Measurements from ENCODE around the gene FUT7. TPM values are rescaled to one million over a fixed set of nuclear protein-coding genes. Genes with fewer than 3 reads are reported as not detected.

FUT7 gene
- total RNA-seq, 1 experiment from 2014 or later = 0.12 TPM

DNA sequence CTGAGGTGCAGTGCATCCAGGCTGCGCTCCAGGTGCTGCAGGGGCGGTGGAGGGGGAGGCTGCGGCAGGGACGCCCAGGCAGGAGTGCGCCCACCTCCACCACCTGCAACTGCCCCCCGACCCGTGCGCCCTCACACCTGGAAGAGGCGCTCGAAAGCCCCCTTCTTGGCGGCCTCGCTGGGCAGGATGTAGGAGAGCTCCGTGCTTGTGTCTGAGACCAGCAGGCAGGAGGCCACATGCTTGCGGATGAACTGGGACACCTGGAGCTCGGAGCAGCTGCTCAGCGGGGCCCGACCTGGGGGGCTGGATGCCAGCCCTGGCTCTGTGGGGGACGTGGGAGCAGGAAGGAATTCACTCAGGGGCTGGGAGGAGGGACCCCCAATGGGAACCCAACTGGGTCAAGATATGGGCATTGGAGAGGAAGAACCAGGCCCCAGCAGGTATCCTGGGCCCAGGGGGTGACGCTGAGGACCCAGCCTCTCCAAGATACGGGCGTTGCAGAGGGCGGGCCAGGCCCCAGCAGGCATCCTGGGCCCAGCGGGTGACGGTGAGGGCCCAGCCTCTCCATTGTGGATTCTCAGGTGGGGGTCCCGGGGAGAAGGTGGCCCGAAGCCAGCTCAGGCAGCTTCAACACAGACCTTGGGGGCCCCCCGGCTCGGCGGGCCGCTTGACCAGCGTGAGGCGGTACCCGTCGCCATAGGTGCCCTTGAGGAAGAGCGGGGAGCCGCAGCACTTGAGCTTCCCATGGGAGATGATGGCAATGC is 16.9 kb downstream of the FUT7 start:
- H3K27me3 Mint-ChIP-seq (ENCODE audit: insufficient read depth, unreplicated experiment) = no peaks in the 10 kb centered on the region
- H3K9me3 Mint-ChIP-seq (ENCODE audit: unreplicated experiment) = no peaks in the 10 kb centered on the region
- no peak overlapping the region for H3K4me3 Mint-ChIP-seq (ENCODE audit: unreplicated experiment)
- no peaks in the 10 kb centered on the region for H3K4me1 Mint-ChIP-seq (ENCODE audit: insufficient read depth, unreplicated experiment)
- ChIA-PET CTCF (interaction anchor here (0.5 to 1.8 kb wide), 2 partner anchors 15 to 24 kb away, joined by 4 to 6 read pairs; no protein-coding TSS in a partner anchor), POLR2A (no interaction called here)
- TF ChIP-seq, protein P1, sequence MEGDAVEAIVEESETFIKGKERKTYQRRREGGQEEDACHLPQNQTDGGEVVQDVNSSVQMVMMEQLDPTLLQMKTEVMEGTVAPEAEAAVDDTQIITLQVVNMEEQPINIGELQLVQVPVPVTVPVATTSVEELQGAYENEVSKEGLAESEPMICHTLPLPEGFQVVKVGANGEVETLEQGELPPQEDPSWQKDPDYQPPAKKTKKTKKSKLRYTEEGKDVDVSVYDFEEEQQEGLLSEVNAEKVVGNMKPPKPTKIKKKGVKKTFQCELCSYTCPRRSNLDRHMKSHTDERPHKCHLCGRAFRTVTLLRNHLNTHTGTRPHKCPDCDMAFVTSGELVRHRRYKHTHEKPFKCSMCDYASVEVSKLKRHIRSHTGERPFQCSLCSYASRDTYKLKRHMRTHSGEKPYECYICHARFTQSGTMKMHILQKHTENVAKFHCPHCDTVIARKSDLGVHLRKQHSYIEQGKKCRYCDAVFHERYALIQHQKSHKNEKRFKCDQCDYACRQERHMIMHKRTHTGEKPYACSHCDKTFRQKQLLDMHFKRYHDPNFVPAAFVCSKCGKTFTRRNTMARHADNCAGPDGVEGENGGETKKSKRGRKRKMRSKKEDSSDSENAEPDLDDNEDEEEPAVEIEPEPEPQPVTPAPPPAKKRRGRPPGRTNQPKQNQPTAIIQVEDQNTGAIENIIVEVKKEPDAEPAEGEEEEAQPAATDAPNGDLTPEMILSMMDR (IDR thresholded peaks at IDR 0.05; ENCODE audit: unreplicated experiment) = no peak
- BruUV-seq (replicated peaks) = no TSS peak
- peaks cover 23% of the 10 kb centered on the region for H3K36me3 Mint-ChIP-seq (ENCODE audit: insufficient read depth, unreplicated experiment)
- DNase-seq (ENCODE audit: unreplicated experiment) = no peak
- intact Hi-C loops (cut with micrococcal nuclease) = no loop called here
- no peak overlapping the region for H3K27ac Mint-ChIP-seq (ENCODE audit: low read depth, unreplicated experiment)

DNA sequence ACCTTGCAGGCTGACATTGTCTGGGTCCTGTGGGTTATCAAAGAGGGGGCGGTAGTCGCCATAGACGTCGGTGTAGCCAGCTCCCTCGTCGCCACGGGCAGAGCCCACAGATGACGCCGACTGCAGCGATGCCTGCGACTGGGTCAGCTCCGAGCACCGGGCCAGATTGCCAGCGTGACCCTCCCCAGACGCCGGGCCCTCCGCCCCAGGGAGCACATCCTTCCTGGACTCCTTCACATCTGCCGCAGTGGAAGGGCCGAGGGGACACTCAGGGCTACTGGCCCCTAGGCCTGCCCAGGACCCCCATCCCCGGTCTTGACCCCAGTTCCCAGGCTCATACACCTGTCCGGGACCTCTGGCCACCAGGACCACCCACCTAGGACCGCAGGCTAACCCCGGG is 17.7 kb downstream of the FUT7 start:
- Mint-ChIP-seq H3K36me3 (ENCODE audit: insufficient read depth, unreplicated experiment) (peaks cover 23% of the 10 kb centered on the region), H3K4me1 (ENCODE audit: insufficient read depth, unreplicated experiment) (no peaks in the 10 kb centered on the region)
- BruUV-seq (replicated peaks) = no TSS peak

DNA sequence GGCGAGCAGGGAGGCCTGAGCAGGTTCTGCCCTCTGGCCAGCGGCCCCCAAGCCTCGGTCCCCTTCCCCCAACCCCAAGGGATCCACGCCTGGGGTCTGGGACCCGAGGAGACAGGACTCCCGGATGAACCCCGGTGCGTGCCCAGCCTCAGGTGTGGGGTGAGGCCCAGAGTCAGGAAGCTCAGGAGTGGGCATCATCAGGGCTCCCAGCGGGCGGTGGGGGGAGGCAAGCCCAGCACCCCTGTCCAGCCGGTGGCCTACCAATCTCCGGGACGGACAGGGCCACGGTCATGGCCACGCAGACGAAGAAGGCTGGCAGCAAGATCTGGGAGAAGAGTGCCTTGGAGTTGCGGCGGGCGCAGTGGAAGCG is 18.3 kb downstream of the FUT7 start:
- H3K9me3 Mint-ChIP-seq (ENCODE audit: unreplicated experiment) = no peaks in the 10 kb centered on the region
- no peak overlapping the region for H3K4me3 Mint-ChIP-seq (ENCODE audit: unreplicated experiment)
- H3K36me3 Mint-ChIP-seq (ENCODE audit: insufficient read depth, unreplicated experiment) = peaks cover 23% of the 10 kb centered on the region
- BruUV-seq (replicated peaks) = no TSS peak
- no peak overlapping the region for H3K27ac Mint-ChIP-seq (ENCODE audit: low read depth, unreplicated experiment)
- TF ChIP-seq, protein P1 (IDR thresholded peaks at IDR 0.05; ENCODE audit: unreplicated experiment) = no peak
- ChIA-PET CTCF (no interaction called here), POLR2A (no interaction called here)
- intact Hi-C loops (cut with micrococcal nuclease) = no loop called here
- no peaks in the 10 kb centered on the region for H3K4me1 Mint-ChIP-seq (ENCODE audit: insufficient read depth, unreplicated experiment)
- no peaks in the 10 kb centered on the region for H3K27me3 Mint-ChIP-seq (ENCODE audit: insufficient read depth, unreplicated experiment)
- no peak for DNase-seq (ENCODE audit: unreplicated experiment)

More for the DNA sequence above, 17.7 kb downstream of the FUT7 start:
- CTCF ChIA-PET = interaction anchor here (1.8 kb wide), 1 partner anchor 16 kb away, joined by 6 read pairs; no protein-coding TSS in a partner anchor
- TF ChIP-seq, protein P1 (IDR thresholded peaks at IDR 0.05; ENCODE audit: unreplicated experiment) = no peak
- Mint-ChIP-seq H3K27me3 (ENCODE audit: insufficient read depth, unreplicated experiment) (no peaks in the 10 kb centered on the region), H3K4me3 (ENCODE audit: unreplicated experiment) (no peak overlapping the region), H3K27ac (ENCODE audit: low read depth, unreplicated experiment) (no peak overlapping the region), H3K9me3 (ENCODE audit: unreplicated experiment) (no peaks in the 10 kb centered on the region)
- intact Hi-C loops (cut with micrococcal nuclease) = no loop called here
- no peak for DNase-seq (ENCODE audit: unreplicated experiment)
- POLR2A ChIA-PET = no interaction called here

DNA sequence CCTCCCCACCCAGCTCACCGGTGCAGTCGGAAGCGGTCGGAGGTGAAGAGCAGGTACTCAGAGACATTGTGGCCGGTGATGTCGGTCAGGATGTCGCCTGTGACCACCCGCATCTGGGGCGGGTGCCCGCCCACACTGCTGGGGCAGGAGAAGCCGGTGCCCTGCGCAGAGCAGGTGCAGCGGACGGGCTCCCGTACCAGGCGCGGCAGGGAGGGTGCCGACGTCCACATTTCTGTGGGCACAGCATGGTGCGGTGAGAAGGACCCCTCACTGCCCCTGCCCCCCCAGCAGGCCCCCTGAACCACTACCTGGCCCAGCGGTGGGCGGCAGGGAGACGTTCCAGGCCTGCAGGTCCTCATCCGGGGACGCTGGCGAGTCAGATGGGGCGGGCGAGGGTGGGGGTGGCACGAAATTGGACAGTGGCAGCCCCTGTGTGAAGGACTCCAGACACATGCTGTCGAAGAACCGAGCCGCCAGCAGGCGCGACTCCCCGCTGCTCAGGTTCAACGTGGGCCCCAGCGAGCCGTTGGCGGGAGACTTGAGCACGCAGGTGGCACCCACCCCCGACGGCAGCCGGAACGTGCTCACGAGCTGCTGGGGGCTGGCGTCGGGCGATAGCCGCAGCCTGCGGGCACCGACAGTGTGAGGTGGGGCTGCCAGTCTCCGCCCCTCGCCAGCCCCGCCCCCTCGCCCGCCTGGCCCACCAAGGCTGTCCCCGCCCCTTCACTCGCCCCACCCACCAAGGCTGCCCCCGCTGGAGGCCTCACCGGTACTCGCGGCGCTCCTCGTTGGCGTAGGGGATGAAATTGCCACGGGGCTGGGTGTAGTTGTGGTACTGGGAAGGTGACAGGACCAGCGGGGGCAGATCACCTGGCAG is 19.0 kb downstream of the FUT7 start:
- Mint-ChIP-seq H3K4me1 (ENCODE audit: insufficient read depth, unreplicated experiment) (no peaks in the 10 kb centered on the region), H3K4me3 (ENCODE audit: unreplicated experiment) (no peak overlapping the region), H3K9me3 (ENCODE audit: unreplicated experiment) (no peaks in the 10 kb centered on the region), H3K36me3 (ENCODE audit: insufficient read depth, unreplicated experiment) (peaks cover 23% of the 10 kb centered on the region), H3K27me3 (ENCODE audit: insufficient read depth, unreplicated experiment) (no peaks in the 10 kb centered on the region), H3K27ac (ENCODE audit: low read depth, unreplicated experiment) (no peak overlapping the region)
- TF ChIP-seq, protein P1 (IDR thresholded peaks at IDR 0.05; ENCODE audit: unreplicated experiment) = no peak
- ChIA-PET CTCF (no interaction called here), POLR2A (no interaction called here)
- no peak for DNase-seq (ENCODE audit: unreplicated experiment)
- no TSS peak for BruUV-seq (replicated peaks)
- intact Hi-C loops (cut with micrococcal nuclease) = no loop called here
